Smooth muscle cell (in vitro differentiated cells): ENCODE measurements around the gene NKAIN4. TPM values are rescaled to one million over a fixed set of nuclear protein-coding genes. Genes with fewer than 3 reads are reported as not detected.
"Not testable (repeated sequence)": the region's sequence is repeated elsewhere in the genome, so short reads cannot be mapped to it uniquely, and the experiment has no call there.

ENCODE experiments used
- DNase-seq: peaks from one replicate; lab custom pipeline; 2025; ENCODE audit not compliant: unreplicated experiment; lab: John Stamatoyannopoulos, UW
- H2AFZ ChIP-seq: fragments of 200-600 bp; sonication (generic); 2 replicates; pipeline ENCODE4 v1.6.0; 2016; ENCODE audit warnings: antibody characterized with exemption, low read depth, mild to moderate bottlenecking
- H3F3A ChIP-seq: fragments of 200-600 bp; sonication (generic); 2 replicates; pipeline ENCODE4 v1.6.0; 2017; ENCODE audit warnings: antibody characterized with exemption, low read depth
- H3K27ac ChIP-seq: fragments of 200-600 bp; sonication (generic); 2 replicates; pipeline ENCODE4 v1.5.1; 2016; ENCODE audit warnings: low read depth, mild to moderate bottlenecking
- H3K27me3 ChIP-seq: fragments of 200-600 bp; sonication (generic); 2 replicates; pipeline ENCODE4 v1.6.1; 2016; ENCODE audit warnings: low read depth, mild to moderate bottlenecking
- H3K36me3 ChIP-seq: fragments of 200-600 bp; sonication (generic); 2 replicates; pipeline ENCODE4 v1.5.1; 2016; ENCODE audit warnings: low read depth
- H3K4me1 ChIP-seq: fragments of 200-600 bp; sonication (generic); 2 replicates; pipeline ENCODE4 v1.5.1; 2016; ENCODE audit warnings: low read depth
- H3K4me2 ChIP-seq: fragments of 200-600 bp; sonication (generic); 2 replicates; pipeline ENCODE4 v1.6.0; 2016; ENCODE audit warnings: mild to moderate bottlenecking
- H3K4me3 ChIP-seq: fragments of 200-600 bp; sonication (generic); 2 replicates; pipeline ENCODE4 v1.5.1; 2016; ENCODE audit warnings: mild to moderate bottlenecking
- H3K79me2 ChIP-seq: fragments of 200-600 bp; sonication (generic); 2 replicates; pipeline ENCODE4 v1.6.0; 2016; ENCODE audit warnings: low read depth, mild to moderate bottlenecking
- H3K9ac ChIP-seq: fragments of 200-600 bp; sonication (generic); 2 replicates; pipeline ENCODE4 v1.6.0; 2016; ENCODE audit warnings: low read depth
- H3K9me3 ChIP-seq: fragments of 200-600 bp; sonication (generic); replicated peaks from 2 replicates; pipeline ENCODE4 v1.5.1; 2016; ENCODE audit warnings: low read depth
- H4K20me1 ChIP-seq: fragments of 200-600 bp; sonication (generic); 2 replicates; pipeline ENCODE4 v1.6.0; 2016; ENCODE audit warnings: low read depth
- WGBS: methylation state at CpG from one replicate; pipeline ENCODE4 v1.1.7; 2016; ENCODE audit warnings: low lambda C conversion rate; 5-methylcytosine and 5-hydroxymethylcytosine counted together
- polyA plus RNA-seq: library from polyadenylated mRNA; unstranded; fragments of >200 nt; fragmentation: Nextera tagmentation; extraction: Ambion mirVana; gene quantifications from 2 replicates; pipeline ENCODE4 v1.2.1, GENCODE V29; 2016
- total RNA-seq: library from RNA; depleted of rRNA; stranded (reverse); fragments of >200 nt; gene quantifications from 2 replicates; pipeline ENCODE4 v1.2.3, GENCODE V29; 2014
- TF ChIP-seq, protein P1 (sequence below): fragments of 200-600 bp; sonication (generic); IDR thresholded peaks from 2 replicates; pipeline ENCODE4 v1.5.1; 2017; ENCODE audit warnings: borderline replicate concordance, mild to moderate bottlenecking, antibody characterized with exemption; ENCODE audit not compliant: insufficient read depth, poor library complexity, severe bottlenecking

Gene NKAIN4
- total and polyA plus RNA-seq, 2 experiments from 2014 or later = 19.8 to 50.0 TPM

DNA sequence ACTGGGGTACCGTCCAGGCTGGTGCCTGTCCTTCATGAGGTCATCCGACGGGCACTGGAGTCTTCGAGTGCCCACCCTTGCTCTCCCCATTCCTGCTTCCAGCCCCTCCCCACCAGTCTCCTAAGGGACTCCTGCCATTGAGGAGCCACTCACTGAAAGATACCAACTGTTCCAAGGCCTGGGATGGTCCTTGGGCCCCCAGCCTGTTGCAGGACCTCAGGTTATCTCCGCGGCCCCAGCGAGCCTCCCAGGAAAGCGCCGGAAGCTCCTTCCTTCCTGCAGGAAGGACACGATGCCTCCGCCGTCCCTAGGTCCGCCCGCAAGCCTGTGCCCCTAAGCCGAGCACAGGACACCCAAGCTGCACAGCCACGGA lies 1.2 kb downstream of the NKAIN4 start:
- 23% methylated on average over 15 of the region's 16 CpGs for WGBS
- Histone ChIP-seq H3K4me3 (peak overlapping the region; percentile 58), H3K4me2 (peak overlapping the region; percentile 94), H3F3A (no peaks in the 10 kb centered on the region), H2AFZ (peak overlapping the region; percentile 74), H3K27ac (no peak overlapping the region), H3K9me3 (no peaks in the 10 kb centered on the region), H3K4me1 (peaks cover 23% of the 10 kb centered on the region), H3K79me2 (no peaks in the 10 kb centered on the region), H3K9ac (no peak overlapping the region), H3K27me3 (peaks cover 29% of the 10 kb centered on the region), H3K36me3 (no peaks in the 10 kb centered on the region), H4K20me1 (no peaks in the 10 kb centered on the region)
- TF ChIP-seq, protein P1, sequence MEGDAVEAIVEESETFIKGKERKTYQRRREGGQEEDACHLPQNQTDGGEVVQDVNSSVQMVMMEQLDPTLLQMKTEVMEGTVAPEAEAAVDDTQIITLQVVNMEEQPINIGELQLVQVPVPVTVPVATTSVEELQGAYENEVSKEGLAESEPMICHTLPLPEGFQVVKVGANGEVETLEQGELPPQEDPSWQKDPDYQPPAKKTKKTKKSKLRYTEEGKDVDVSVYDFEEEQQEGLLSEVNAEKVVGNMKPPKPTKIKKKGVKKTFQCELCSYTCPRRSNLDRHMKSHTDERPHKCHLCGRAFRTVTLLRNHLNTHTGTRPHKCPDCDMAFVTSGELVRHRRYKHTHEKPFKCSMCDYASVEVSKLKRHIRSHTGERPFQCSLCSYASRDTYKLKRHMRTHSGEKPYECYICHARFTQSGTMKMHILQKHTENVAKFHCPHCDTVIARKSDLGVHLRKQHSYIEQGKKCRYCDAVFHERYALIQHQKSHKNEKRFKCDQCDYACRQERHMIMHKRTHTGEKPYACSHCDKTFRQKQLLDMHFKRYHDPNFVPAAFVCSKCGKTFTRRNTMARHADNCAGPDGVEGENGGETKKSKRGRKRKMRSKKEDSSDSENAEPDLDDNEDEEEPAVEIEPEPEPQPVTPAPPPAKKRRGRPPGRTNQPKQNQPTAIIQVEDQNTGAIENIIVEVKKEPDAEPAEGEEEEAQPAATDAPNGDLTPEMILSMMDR = no peak
- no peak for DNase-seq

DNA sequence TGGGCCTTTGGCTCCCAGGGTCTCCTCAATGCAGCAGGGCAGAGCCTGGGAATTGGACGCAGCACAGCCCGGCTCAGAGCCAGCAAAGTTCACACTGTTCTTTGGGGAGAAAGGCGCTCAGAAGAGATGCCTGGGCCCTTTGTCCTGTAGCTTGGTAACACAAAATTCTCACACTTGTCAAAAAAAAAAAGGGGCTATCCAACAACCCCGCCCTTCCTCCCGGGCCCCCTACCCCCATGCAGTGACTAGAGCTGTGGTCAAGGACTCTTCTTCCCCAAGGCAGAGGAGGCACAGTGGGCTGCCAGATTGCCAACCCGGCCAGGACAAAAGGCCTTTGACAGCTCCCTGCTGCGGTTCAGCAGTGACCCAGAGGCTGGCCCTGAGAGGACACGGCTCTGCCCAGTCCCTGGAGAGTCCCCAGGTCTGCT lies 2.0 kb downstream of the NKAIN4 start:
- H3K9ac ChIP-seq = no peak overlapping the region
- peaks cover 23% of the 10 kb centered on the region for H3K4me1 ChIP-seq
- H3F3A ChIP-seq = no peaks in the 10 kb centered on the region
- H4K20me1 ChIP-seq = no peaks in the 10 kb centered on the region
- H3K27me3 ChIP-seq = peaks cover 29% of the 10 kb centered on the region
- TF ChIP-seq, protein P1 = no peak
- WGBS = 93% methylated on average over 8 of the region's 8 CpGs
- no peak overlapping the region for H3K4me3 ChIP-seq
- no peaks in the 10 kb centered on the region for H3K9me3 ChIP-seq
- H3K4me2 ChIP-seq = no peak overlapping the region
- DNase-seq = no peak
- no peaks in the 10 kb centered on the region for H3K79me2 ChIP-seq
- H2AFZ ChIP-seq = no peak overlapping the region
- H3K36me3 ChIP-seq = no peaks in the 10 kb centered on the region
- H3K27ac ChIP-seq = no peak overlapping the region

DNA sequence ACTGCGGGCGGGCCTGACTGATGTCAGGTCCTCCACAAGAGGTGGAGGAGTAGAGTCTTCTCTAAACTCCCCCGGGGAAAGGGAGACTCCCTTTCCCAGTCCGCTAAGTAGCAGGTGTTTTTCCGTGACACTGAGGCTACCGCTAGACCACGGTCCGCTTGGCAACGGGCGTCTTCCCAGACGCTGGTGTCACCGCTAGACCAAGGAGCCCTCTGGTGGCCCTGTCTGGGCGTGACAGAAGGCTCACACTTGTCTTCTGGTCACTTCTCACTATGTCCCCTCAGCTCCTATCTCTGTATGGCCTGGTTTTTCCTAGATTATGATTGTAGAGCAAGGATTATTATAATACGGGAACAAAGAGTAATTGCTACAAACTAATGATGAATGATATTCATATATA lies 2.9 kb downstream of the NKAIN4 start:
- Histone ChIP-seq H3K27me3 (peaks cover 29% of the 10 kb centered on the region), H3K4me1 (peaks cover 23% of the 10 kb centered on the region)
- H3K4me2 ChIP-seq, H3K27ac ChIP-seq, H3K36me3 ChIP-seq, H2AFZ ChIP-seq, H3K9ac ChIP-seq, DNase-seq, H4K20me1 ChIP-seq, H3K9me3 ChIP-seq, H3K79me2 ChIP-seq, H3F3A ChIP-seq, H3K4me3 ChIP-seq: not testable (repeated sequence)
- 49% methylated on average over 14 of the region's 14 CpGs for WGBS
- TF ChIP-seq, protein P1 = peak; percentile 23

DNA sequence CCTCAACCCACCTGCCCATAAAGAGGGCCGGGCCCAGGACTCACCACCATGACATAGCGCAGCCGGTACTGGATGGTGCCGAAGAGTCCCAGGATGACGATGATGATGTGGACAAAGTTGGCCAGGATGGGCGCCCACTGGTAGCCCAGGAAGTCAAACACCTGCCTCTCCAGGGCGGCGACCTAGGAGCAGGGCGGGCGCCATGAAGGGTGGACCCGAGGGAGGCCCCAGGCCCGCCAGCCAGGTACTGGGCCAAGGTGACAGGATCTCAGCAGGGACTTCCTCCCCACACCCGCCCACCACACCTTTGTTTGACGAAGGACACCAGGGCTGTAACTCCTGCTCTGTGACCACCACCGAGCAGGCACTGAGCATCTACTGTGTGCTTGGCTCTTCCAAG lies 4.4 kb downstream of the NKAIN4 start:
- H3K4me3 ChIP-seq = no peak overlapping the region
- no peaks in the 10 kb centered on the region for H3F3A ChIP-seq
- H3K4me2 ChIP-seq = no peak overlapping the region
- no peaks in the 10 kb centered on the region for H3K36me3 ChIP-seq
- H2AFZ ChIP-seq = no peak overlapping the region
- peaks cover 21% of the 10 kb centered on the region for H3K27me3 ChIP-seq
- H3K27ac ChIP-seq = no peak overlapping the region
- H3K4me1 ChIP-seq = peaks cover 20% of the 10 kb centered on the region
- DNase-seq = no peak
- H3K9me3 ChIP-seq = no peaks in the 10 kb centered on the region
- H3K9ac ChIP-seq = no peak overlapping the region
- TF ChIP-seq, protein P1 = no peak
- H4K20me1 ChIP-seq = no peaks in the 10 kb centered on the region
- 91% methylated on average over 15 of the region's 15 CpGs for WGBS
- no peaks in the 10 kb centered on the region for H3K79me2 ChIP-seq
